NCI-H345 treated with DMSO at 0.1 percent for 48 hours (cell line): ENCODE results near the gene MAGI1.
A peak's percentile ranks its signal among the peaks of the same experiment; 100 is the strongest.

ENCODE experiments used
- DNase-seq: peaks from one replicate; lab custom pipeline; 2025; ENCODE audit not compliant: unreplicated experiment; lab: John Stamatoyannopoulos, UW

Gene MAGI1

DNA sequence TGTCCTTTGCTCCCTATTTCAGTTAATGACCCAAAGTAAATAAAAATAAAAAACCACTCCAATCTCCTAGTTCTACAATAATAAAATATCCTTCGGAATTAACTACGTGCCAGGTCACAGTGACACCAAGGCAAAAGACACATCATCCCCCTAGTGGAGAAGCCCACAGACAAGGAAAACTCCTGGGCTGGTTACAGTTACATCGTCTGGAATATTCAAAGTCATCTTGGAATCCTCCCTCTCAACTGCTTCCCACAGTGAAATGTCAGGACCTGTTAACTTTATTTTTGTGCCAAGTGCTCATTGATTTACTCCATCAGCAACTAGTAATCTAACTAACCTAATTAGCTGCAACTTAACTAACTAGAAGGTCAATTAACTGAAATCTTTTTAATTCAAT is 349.3 kb downstream of the MAGI1 start:
- no peak for DNase-seq

DNA sequence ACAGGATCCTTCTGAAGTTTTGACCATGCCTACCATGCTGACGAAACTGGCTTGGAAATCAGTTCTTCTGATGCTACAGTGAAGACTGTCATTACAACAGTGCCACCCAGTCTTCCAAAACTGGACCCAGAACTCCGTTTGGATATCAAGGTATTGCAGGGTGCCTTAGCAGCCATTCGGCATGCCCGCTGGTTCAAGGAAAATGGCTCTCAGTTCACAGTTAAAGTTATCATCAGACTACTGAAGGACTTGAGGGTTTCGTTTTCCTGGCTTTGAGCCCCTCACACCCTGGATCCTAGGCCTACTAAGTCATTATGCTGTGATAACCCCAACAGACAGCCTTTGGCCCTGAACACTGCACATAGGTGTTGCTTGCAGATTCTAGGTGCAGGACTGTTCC is 351.0 kb downstream of the MAGI1 start:
- no peak for DNase-seq

DNA sequence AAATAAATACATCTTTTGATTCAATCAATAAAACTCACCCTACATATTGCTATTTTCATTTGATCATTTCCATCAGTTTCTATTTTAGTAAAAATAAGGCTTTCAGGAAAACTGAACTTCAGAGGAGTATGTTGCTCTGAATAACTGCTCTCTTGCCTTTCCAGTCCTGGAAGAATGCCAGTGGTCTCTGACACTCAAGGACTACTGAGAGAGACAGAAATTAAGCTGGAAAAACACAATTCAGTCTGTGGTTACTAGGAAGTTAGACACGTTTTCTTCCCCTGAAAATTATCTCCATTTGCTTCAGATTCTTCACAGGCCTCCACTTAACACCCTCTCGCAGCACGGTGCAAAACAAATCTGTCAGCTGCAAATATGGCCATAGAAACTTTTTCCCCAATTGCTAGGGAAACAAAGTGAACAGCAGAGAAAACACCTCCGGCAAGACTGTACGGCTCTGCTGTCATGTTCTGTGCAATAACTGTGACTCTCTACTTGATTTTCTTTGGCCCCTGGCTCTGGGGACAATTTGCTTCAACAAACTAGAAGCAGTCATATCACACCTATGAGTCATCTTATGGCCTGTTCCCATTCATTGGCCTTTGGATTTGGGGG is 353.0 kb downstream of the MAGI1 start:
- no peak for DNase-seq

DNA sequence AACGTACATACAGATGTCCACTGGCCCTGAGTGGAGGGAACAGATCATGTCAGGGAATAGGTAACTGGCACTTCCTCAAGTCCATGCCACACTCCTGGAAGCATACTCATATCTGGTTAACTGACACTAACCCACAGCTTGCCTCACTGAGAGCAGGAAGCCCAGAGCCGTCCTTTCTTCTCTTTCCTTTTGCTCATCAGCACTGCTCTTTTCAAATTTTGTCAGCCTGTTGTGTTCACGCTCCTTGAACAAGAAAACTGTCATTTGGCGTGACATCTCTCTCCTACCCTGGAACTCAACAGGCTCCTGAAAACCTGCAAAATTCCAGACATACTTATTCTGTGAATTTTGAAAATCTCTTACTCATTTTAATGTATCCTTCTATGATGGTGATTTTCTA is 360.2 kb downstream of the MAGI1 start:
- DNase-seq: no peak

DNA sequence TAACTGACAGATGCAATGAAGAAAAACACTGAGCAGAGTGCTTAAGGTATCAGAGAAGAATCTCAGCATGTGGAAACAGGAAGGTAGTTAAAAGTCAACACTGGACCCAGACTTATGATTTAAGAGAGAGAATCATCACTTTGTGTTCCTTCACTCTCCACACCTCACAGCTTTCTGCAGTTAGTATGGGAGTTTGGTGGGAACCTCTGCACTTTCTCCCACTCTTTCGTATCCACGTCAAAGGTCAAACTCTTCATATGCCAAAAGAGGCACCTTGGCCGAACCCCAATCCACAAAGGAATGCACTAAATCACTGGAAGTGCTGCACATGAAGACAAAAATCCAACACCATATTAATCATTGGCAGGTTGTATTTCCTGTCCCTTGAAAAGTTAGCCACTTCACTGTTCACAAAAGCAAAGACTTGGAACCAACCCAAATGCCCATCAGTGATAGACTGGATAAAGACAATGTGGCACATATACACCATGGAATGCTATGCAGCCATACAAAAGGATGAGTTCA is 361.2 kb downstream of the MAGI1 start:
- no peak for DNase-seq

DNA sequence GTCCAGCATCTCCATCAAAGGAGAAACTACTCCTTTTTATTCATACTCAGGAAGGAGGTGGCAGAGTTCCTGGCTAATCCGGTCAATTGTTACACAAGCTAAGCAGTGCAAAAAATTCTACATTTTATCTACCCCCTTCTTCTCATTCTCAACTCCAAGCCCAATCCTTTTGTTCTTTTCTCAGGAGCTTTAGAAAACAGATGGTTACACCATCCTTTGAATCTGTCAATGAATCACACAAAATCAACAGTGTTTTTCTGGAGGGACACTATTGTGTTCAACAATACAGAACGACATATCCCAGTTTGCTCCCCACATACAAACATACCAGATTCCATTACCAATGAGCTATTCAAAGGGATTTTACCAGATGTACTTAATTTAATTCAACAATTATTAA is 362.1 kb downstream of the MAGI1 start:
- DNase-seq: no peak

DNA sequence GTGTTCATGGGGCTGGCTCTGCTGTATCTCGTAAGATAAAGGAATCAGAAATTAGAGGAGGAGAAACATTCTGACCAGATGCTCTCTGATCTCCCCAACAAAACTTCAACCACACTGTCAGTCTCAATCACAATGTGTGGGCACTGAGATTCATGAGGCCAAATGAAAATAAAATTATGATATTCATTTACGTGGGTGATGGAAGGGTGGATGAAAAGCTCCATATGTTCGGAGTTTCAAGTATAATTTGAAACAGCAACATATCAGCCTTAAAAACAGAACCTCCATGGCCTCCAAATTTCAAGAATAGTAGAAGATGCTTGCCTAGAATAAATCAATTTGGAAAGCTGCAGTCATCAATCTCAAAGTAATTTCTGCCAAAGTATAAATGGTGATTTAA is 363.7 kb downstream of the MAGI1 start:
- no peak for DNase-seq

DNA sequence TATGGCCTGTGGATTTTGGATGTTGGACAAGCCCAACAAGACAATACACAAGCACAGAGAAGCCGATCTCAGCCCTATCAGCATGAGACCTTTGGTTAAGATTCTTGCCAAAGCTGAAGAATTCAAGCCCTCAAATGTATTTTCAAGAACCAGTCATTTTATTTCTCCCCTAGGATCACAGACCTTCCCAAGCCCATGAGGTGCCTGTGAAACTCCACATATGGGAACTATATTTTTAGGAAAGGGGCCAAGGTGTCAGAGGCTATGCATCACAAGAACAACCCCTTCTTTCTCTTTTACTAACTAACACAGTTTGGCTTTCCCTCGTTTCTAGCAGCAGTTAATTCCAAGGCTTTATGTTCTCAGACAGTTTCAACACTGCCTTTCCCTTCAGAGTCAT is 364.5 kb downstream of the MAGI1 start:
- DNase-seq: no peak

DNA sequence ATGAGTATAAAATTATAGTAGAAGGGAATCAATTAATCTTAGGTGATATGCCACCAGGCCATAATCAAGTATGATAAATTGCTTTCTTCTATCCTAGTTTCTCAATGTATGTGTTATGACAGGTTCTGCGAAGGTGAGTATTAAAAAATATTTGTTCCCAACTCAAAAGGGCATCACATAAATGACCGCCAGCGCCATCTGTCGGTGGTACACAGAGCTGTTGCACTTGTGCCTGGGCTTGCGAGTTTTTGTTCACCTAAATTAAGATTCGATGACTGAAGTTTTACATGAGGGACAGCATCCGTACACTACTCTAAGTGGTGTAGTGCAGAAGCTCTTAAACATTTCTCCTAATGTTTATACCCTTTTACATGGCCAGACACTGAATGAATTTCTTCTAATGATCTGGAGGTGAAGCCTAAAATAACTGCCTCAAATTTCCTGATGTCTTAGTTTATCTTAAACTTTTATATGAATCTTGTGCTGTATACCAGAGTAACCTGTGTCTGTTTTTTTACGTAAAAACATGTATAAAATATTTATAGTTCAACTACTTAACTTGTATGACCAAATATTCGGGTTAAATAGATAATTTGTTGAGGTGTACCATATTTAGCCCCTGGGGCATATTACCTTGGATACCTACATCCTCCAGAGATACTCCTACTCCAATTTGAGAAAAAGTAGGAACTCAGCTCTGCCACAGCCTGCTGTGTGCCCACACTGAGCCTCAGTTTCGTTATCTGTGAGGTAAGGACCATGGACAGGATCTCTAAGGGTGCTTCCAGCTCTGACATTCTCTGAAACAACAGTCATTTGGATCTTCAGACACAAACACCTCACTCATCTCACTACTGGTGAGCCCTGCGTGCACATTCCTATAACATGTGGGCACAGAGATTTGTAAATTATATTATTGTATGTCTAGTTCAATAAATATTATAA is 365.6 kb downstream of the MAGI1 start:
- DNase-seq: peak; percentile 17

DNA sequence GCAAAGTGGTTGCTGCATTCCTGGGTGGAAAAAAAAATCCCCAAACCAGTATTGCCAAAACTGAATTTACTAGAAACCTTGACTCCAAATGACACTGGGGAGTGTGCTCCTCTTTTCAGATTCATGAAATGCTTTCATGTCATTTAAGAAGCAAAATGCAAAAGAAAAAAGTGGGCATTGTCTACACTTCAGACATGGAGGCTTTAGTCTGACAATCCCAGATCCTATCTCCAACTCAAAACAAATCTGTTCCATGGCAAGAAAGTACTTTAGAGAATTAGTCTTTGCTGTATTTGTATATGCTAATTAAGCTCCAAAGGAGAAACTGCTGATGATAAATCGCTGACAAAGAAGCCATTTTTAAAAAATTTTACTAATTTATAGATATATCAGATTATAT is 366.7 kb downstream of the MAGI1 start:
- DNase-seq: no peak

DNA sequence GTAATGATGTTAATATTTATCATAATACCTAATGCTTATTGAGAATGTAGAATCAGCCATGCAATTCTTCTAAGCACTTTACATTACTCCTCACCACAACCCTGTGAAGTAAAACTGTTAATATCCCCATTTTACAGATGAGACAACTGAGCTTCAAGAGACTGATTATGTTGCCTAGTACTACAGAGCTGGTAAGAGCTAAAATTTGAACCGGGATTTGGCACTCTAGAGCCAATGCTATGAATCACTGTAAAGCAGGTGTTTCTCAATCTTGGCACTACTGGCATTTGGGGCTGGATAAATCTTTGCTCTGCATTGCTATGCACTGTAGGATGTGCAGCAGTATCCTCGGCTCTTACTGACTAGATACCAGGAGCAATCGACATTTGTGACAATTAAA is 367.7 kb downstream of the MAGI1 start:
- DNase-seq: no peak

DNA sequence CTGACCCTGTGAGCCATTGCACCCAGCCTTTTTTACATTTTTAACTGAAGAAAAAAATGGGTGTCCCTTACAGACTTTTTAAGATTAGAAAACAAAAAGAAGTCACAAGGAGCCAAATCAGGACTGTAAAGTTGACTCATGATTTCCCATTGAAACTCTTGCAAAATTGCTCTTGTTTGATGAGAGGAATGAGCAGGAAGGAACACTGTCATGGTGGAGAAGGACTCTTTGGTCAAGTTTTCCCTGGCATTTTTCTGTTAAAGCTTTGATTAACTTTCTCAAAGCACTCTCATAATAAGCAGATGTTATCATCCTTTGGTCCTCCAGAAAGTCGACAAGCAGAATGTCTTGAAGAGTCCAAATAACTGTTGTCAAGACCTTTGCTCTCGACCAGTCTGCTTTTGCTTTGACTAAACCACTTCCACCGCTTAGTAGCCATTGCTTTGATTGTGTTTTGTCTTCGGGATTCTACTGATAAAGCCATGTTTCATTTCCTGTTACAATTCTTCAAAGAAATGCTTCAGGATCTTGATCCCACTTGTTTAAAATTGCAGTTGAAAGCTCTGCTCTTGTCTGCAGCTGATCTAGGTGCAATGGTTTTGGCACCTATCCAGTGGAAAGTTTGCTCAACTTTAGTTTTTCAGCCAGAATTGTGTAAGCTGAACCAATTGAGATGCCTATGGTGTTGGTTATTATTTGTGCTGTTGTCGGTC is 369.4 kb downstream of the MAGI1 start:
- DNase-seq: no peak

DNA sequence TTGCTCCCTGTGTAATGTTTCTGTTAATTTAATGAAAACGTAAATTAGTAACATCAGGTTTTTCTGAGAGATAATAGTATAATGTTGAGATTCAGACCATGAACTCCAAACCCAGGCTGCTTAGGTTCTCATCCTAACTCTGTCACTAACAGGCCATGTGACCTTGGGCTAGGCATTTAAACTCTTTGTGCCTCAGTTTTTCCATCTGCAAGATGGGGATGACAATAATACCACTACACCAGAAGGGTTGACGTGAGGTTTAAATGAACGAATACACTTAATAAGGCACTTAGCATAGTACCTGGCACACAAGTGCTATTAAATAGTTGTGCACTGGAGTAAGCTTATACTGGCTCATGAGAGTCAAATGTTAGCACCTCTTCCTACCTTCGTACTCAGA is 370.8 kb downstream of the MAGI1 start:
- no peak for DNase-seq

DNA sequence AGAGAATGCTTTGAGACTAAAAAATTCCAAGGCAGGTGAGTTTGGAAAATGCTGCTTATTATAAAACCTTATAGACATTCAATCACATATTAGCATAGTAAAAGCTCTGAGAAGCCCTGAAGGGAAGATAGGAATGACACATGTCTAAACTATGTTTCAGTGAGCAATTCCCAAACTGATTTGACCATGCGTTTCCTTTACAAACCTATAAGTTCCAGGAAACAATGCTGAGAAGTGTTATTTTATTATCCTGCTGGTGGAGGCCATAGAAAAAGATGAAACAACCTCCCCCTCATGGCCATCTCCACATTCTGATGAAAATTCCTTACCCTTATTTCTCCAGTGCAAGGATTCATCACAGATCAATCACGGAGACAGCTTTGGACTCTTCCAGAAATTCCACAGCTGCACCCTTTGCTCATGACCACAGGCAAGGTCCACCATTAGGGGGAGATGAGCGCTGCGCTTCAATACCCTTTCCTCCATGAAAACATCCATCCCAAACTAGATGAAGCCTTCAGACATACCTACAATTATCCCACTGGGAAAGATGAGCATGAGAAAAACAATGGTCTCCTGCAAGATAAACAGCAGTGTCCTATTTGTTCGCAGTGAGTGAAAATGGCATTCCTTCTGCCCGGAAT is 372.1 kb downstream of the MAGI1 start:
- DNase-seq: no peak

DNA sequence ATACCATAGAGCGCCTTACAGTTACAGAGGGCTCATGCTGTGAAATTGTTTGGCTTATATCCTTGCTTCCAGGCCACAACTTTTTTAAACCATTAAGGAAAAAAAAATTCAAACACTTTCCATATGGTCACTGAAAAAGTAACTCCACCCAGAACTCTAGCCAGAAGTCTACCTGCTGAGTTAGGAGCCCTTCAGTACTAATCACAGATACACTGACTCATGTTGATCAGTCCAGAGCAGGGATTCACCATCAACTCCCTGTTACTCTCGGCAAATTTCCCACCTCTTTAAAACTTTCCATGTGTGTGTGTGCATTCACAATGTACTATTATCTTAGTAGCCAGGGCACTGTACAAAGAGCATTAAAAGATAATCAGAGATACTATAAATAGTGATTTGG is 372.8 kb downstream of the MAGI1 start:
- DNase-seq: no peak

DNA sequence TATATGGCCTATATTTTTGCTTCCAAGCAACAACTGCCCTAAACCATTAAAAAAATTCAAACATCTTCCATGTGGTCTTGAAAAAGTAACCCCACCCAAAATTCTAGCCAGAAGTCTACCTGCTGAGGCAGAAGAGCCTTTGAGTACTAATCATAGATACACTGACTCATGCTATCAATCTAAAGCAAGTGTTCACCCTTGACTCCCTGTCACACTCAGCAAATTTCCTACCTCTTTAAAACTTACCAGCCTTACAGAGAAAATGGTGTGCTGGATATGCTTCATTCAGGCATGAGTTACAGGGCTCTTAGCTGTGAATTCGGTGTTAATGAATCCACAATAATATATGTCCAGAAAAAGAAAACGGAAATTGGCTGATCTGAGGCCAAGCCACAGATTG is 373.8 kb downstream of the MAGI1 start:
- no peak for DNase-seq

DNA sequence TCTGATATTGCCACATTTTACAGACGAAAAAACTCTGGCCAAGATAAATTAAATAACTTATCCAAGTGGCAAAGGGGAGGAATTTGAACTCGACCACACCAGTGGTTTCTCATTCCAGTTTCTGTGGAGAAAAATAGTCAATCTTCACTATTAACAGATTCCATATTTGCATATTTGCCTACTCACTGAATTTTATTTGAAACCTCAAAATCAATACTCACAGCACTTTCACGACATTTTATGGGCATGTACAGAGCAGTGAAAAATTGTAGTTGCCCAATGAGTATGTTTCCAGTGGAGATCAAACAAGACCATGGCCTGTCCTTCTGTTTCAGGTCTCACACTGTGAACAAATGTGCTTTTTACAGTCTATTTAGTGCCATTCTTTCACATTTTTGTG is 374.3 kb downstream of the MAGI1 start:
- DNase-seq: no peak

DNA sequence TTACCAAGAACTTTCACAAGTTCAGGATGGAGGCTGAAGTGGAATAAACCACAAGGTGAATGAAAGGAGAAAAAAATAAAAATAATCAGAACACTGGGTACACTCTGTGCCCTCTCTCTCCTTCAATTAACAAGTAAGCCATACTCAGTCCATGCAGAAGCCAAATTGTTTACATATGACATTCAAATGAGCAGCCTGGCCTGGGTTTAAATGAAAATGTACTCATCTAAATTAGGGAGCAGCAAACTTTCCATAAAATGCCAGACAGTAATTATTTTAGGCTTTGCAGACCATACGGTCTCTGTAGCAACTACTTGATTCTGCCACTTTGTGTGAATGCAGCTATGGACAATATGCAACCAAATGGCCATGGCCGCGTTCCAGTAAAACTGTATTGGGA is 376.6 kb downstream of the MAGI1 start:
- DNase-seq: no peak

DNA sequence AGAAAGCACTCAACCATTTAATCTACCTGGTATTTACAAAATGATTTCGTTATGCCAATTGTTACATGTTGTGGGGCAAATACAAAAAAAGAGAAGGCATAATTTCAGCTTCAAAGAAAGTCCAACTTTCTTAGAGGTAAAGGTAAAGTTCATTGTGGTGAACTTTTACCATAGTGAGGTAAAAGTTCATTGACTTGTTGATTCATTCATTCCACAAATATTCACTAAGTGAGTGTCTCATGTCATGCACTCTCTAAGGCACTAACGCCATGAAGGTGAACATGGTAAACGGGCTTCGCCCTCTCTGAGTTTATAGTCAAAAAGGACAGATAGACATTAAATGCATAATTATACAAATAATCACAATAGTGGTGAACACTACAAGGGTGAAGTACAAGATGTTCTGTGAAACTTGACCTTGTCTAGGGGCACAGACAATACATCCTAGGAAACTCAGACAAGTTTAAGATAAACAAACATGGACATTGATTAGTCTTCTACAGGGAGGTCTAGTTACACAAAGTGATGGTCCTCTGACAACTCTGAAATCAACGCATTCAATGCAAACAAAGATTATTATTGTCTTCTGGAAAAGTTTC is 378.6 kb downstream of the MAGI1 start:
- no peak for DNase-seq

DNA sequence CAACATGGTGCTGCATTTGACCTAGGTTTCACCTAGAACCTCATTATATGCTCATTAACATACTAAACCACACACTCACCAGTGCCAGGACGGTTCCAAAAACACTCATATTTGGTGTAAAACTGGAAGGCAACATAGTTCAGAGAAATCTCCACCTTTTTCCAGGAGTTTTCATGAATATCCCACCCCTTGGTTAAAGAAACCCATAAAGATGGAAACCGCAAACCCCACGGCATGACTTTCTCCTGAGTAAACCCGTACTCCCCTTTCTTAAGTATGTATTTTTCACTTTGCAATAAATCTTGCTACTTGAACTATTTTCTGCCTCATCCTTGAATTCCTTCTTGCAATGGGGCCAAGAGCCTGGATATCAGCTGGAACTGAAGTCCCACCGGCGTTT is 379.3 kb downstream of the MAGI1 start:
- DNase-seq: no peak

DNA sequence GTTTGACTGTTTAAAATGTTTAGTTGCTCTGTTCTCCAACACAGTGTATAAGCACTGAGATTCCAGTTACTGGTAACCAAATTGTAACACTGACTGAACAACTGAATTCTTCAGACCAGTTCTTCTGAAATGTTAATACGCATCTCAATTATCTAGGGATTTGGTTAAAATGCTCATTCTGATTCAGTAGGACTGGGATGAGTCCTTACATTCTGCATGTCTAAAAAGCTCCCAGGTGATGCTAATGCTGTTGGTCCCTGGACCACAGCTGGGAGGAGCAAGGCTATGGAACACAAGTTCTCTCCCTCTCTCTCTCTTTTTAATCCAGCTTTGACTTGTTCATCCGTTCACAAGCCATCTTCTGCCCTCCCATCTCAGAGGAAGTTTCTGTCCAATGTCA is 380.3 kb downstream of the MAGI1 start:
- DNase-seq: no peak
